ENCODE data around the gene VMAC.
A peak's percentile ranks its signal among the peaks of the same experiment; 100 is the strongest.

VMAC gene

DNA sequence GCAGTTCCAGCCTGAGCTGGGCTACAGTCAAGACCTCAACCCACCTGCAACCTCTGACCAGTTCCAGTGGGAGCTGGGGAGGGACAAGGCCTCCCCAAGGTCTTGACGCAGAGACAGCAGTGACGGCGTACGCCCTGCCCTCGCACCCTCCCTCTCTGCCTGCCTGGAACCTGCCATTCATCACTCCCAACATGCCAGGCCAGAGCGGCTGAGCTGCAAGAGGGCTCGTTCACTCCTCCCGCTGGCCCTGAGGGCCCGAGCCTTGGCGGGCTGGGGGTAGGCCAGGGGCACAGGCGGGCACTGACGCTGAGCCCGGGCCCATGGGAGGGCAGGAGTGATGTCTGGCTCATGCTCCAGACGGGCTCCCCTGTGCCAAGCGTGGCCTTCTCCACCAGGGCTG is 9.3 kb upstream of the VMAC start:
- peaks cover 5 to 23% of the 10 kb centered on the region in 2 donors for H3K36me3 ChIP-seq (ENCODE audit: control insufficient read depth in 1 of 2, insufficient read depth in 2 of 2, low read length in 2 of 2)

DNA sequence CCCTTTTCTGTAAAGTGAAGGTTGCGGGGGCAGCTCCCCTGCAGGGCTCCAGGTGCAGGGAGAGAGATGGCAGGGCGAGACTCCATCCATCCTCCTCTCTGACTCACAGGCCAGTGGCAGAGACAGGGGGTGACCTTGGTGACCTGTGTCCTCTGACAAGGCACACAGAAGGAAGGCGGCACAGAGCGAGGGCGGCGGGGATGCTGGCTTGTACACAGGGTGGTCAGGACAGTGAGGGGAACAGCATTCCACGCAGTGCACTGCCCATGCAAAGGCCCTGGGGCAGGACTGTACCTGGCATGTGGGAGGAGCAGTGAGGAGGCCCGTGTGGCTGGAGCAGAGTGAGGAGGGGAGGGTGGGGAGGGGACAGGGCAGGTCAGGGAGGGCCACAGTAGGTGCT is 8.8 kb upstream of the VMAC start:
- Histone ChIP-seq H3K27ac (ENCODE audit: low read depth, low read length) (no peak overlapping the region), H3K9ac (ENCODE audit: low read depth in 1 of 2, low read length in 2 of 2) (no peak overlapping the region), H3K9me3 (ENCODE audit: control insufficient read depth in 1 of 2, low read length in 2 of 2) (no peaks in the 10 kb centered on the region), H3K4me1 (ENCODE audit: control insufficient read depth in 1 of 2, insufficient read depth in 2 of 2, low read length in 2 of 2) (no peaks in the 10 kb centered on the region), H3K4me3 (ENCODE audit: low read depth in 1 of 2, low read length in 2 of 2) (no peak overlapping the region), H3K36me3 (ENCODE audit: control insufficient read depth in 1 of 2, insufficient read depth in 2 of 2, low read length in 2 of 2) (peaks cover 5 to 24% of the 10 kb centered on the region in 2 donors), H3K27me3 (ENCODE audit: control insufficient read depth in 1 of 2, insufficient read depth in 2 of 2, low read length in 2 of 2) (peaks cover 0 to 5% of the 10 kb centered on the region in 2 donors)

More for the DNA sequence above, 9.3 kb upstream of the VMAC start:
- H3K9ac ChIP-seq (ENCODE audit: low read depth in 1 of 2, low read length in 2 of 2), result no peak overlapping the region
- no peak overlapping the region for H3K4me3 ChIP-seq (ENCODE audit: low read depth in 1 of 2, low read length in 2 of 2)
- peaks cover 0 to 5% of the 10 kb centered on the region in 2 donors for H3K27me3 ChIP-seq (ENCODE audit: control insufficient read depth in 1 of 2, insufficient read depth in 2 of 2, low read length in 2 of 2)
- no peaks in the 10 kb centered on the region for H3K9me3 ChIP-seq (ENCODE audit: control insufficient read depth in 1 of 2, low read length in 2 of 2)
- H3K27ac ChIP-seq (ENCODE audit: low read depth, low read length), result no peak overlapping the region
- no peaks in the 10 kb centered on the region for H3K4me1 ChIP-seq (ENCODE audit: control insufficient read depth in 1 of 2, insufficient read depth in 2 of 2, low read length in 2 of 2)

DNA sequence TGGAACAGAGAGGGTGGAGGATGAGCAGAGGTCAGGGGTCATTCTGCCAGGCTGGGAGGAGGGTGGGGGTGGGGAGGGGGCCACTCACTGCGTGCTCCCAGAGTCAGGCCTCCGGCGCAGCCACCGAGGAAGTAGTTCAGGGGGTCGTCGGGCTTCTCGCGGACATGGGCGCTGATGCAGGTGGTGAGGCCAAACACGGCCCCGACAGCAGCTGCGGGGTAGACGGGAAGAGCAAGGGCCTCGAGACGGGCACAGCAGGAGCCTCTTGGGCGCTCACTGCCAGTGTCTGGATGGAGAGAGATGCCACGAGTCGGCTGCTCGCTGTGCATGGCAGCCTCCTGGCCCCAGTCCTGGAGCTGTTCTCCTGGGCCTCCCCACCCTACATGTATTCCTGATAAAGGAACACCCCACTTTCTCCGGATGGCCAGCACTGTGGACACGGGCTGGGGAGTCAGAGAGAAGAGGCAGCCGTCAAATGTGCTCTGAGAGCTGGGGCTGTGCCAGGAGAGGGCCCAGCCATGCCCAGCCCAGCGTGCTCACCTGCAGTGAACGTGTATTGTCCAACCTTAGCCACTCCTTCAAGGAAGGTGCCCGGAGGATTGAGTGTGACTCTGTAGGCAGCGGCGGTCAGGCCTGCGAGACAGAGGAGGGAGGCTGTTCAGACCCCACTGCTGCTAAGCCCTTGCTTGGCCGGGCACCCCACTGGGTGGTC is 8.2 kb upstream of the VMAC start:
- H3K9me3 ChIP-seq (ENCODE audit: control insufficient read depth in 1 of 2, low read length in 2 of 2), result no peaks in the 10 kb centered on the region
- H3K36me3 ChIP-seq (ENCODE audit: control insufficient read depth in 1 of 2, insufficient read depth in 2 of 2, low read length in 2 of 2), result peaks cover 5 to 24% of the 10 kb centered on the region in 2 donors
- H3K27me3 ChIP-seq (ENCODE audit: control insufficient read depth in 1 of 2, insufficient read depth in 2 of 2, low read length in 2 of 2), result peaks cover 0 to 5% of the 10 kb centered on the region in 2 donors
- no peaks in the 10 kb centered on the region for H3K4me1 ChIP-seq (ENCODE audit: control insufficient read depth in 1 of 2, insufficient read depth in 2 of 2, low read length in 2 of 2)
- no peak overlapping the region for H3K4me3 ChIP-seq (ENCODE audit: low read depth in 1 of 2, low read length in 2 of 2)
- no peak overlapping the region for H3K9ac ChIP-seq (ENCODE audit: low read depth in 1 of 2, low read length in 2 of 2)
- no peak overlapping the region for H3K27ac ChIP-seq (ENCODE audit: low read depth, low read length)

DNA sequence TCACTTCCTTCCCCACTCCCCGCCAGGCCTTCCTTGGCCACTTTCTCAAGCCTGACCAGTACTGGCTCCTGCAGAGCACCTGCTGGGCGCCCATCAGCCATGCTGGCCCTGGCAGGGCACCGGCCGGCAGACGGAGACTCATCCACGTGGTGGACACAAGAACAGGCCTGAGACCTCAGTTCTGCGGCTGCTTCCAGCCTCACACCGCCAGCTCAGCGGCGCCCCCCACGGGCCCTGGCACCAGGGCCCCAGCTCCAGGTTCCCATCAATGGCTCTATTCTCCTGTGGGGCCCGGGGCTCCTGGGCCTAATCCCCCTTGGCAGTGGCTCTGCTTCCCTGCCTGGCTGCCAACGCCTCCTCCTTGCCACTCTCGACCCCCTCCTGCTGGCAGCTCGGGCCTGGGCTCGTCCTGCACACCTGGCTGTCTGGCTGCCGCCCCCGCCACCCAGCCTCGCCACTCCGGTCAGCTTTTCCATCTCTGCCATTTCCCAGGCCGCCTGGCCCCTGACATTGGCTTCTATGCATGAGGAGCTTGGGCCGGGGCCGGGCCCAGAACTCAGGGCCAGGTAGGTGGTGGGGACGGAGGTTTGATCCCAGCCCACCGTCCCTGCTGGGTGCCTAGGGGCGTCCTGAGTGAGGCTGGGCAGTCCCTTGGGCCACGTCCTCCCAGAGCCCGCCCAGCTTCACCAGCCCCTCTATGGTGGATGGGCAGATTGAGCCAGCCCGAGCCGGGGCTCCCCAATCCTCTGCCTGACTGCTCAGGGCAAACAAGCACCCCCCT is 7.3 kb upstream of the VMAC start:
- H3K4me3 ChIP-seq (ENCODE audit: low read depth in 1 of 2, low read length in 2 of 2), result no peak overlapping the region
- peaks cover 0 to 3% of the 10 kb centered on the region in 2 donors for H3K4me1 ChIP-seq (ENCODE audit: control insufficient read depth in 1 of 2, insufficient read depth in 2 of 2, low read length in 2 of 2)
- peaks cover 5 to 24% of the 10 kb centered on the region in 2 donors for H3K36me3 ChIP-seq (ENCODE audit: control insufficient read depth in 1 of 2, insufficient read depth in 2 of 2, low read length in 2 of 2)
- no peak overlapping the region for H3K9ac ChIP-seq (ENCODE audit: low read depth in 1 of 2, low read length in 2 of 2)
- no peaks in the 10 kb centered on the region for H3K9me3 ChIP-seq (ENCODE audit: control insufficient read depth in 1 of 2, low read length in 2 of 2)
- no peak overlapping the region for H3K27ac ChIP-seq (ENCODE audit: low read depth, low read length)
- peaks cover 0 to under 1% of the 10 kb centered on the region in 2 donors for H3K27me3 ChIP-seq (ENCODE audit: control insufficient read depth in 1 of 2, insufficient read depth in 2 of 2, low read length in 2 of 2)

DNA sequence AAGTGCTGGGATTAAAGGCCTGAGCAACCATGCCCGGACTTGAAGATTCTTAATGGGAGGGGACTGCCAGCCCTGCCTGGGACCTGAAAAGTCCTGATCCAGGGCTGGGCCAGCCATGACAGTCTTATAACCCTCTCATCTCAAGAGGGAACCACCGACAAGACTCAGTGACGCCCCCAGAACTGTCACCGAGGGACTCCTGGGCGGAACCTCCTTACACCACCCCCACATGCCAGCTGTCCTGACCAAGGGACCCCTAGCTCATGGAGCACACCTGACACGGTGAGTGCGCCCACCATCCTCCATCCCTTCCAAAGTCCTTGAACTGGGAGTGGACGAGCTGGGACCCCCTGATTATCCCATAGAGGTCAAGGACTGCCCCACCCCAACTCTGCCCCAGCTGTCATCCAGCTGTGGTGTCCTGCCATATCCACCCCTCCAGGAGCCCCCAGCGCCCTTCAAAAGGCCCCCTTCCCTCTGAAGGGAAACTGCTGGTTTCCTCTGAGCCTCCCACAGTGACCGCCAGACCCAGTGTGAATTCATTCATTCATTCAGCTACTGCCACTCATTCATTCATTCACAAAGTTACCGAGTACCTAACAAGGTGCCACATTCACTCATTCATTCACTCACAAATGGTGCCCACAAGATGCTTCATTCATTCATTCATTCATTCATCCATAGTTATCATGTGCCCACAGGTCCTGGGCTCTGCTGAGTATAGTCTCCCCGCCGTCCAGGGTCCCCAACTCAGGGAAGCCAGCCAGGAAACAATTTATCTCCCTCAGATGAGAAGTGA is 4.7 kb upstream of the VMAC start:
- H3K27me3 ChIP-seq (ENCODE audit: control insufficient read depth in 1 of 2, insufficient read depth in 2 of 2, low read length in 2 of 2), result no peaks in the 10 kb centered on the region
- H3K4me1 ChIP-seq (ENCODE audit: control insufficient read depth in 1 of 2, insufficient read depth in 2 of 2, low read length in 2 of 2), result peaks cover 0 to 13% of the 10 kb centered on the region in 2 donors
- peaks cover 5 to 24% of the 10 kb centered on the region in 2 donors for H3K36me3 ChIP-seq (ENCODE audit: control insufficient read depth in 1 of 2, insufficient read depth in 2 of 2, low read length in 2 of 2)
- no peak overlapping the region for H3K4me3 ChIP-seq (ENCODE audit: low read depth in 1 of 2, low read length in 2 of 2)
- H3K9ac ChIP-seq (ENCODE audit: low read depth in 1 of 2, low read length in 2 of 2), result no peak overlapping the region
- H3K9me3 ChIP-seq (ENCODE audit: control insufficient read depth in 1 of 2, low read length in 2 of 2), result no peaks in the 10 kb centered on the region
- H3K27ac ChIP-seq (ENCODE audit: low read depth, low read length), result no peak overlapping the region

DNA sequence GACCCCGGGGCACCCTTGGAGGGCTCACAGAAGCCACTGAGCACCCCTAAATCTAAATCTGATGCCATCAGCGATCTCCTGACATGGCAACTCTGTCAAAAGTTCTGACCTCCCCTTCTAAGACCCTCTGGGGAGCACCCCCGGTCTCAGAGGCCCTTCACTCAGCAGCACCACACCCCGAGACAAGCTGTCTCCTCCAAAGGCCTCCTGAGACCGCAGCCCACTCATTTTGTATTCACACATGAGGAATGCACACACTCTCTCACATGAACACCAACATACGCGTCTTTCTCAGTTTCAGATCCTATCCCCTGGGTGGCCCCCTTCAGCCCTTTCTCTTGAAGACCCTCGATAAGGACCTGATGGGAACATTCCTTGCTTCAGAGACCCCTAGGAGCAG is 3.7 kb upstream of the VMAC start:
- H3K36me3 ChIP-seq (ENCODE audit: control insufficient read depth in 1 of 2, insufficient read depth in 2 of 2, low read length in 2 of 2), result peaks cover 0 to 14% of the 10 kb centered on the region in 2 donors
- H3K4me3 ChIP-seq (ENCODE audit: low read depth in 1 of 2, low read length in 2 of 2), result no peak overlapping the region
- H3K27ac ChIP-seq (ENCODE audit: low read depth, low read length), result no peak overlapping the region
- H3K4me1 ChIP-seq (ENCODE audit: control insufficient read depth in 1 of 2, insufficient read depth in 2 of 2, low read length in 2 of 2), result peaks cover 0 to 22% of the 10 kb centered on the region in 2 donors
- no peaks in the 10 kb centered on the region for H3K27me3 ChIP-seq (ENCODE audit: control insufficient read depth in 1 of 2, insufficient read depth in 2 of 2, low read length in 2 of 2)
- H3K9me3 ChIP-seq (ENCODE audit: control insufficient read depth in 1 of 2, low read length in 2 of 2), result no peaks in the 10 kb centered on the region
- H3K9ac ChIP-seq (ENCODE audit: low read depth in 1 of 2, low read length in 2 of 2), result no peak overlapping the region

DNA sequence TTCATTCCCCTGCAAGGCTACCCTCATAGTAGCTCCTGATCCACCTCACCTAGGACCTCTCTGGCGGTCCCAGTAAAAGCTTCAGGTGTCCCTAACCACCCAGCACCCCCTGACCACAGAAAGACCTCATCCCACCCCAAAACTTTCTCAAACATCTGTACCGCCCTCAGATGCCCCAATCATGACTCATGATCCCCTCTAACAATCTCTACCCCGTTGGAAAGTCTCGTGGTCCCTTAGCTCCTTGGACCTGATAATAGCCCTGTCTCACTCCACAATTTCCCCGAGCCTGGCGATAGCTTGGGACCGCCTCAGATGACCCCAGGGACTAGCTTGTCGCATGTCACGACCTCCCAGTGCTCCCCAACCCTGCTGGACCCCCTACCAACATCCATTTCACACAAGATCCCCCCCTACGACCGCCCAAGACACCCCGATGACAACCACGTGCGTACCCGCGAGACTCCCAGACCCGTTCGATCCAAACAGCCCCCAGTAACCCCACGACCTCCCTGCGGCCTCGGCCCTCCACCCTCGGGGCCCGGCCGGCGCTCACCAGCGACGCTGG is 1.5 kb upstream of the VMAC start:
- peak overlapping the region; percentile 88 to 91 for H3K9ac ChIP-seq (ENCODE audit: low read depth in 1 of 2, low read length in 2 of 2)
- H3K27ac ChIP-seq (ENCODE audit: low read depth, low read length), result peak overlapping the region; percentile 87
- no peaks in the 10 kb centered on the region for H3K27me3 ChIP-seq (ENCODE audit: control insufficient read depth in 1 of 2, insufficient read depth in 2 of 2, low read length in 2 of 2)
- no peaks in the 10 kb centered on the region for H3K9me3 ChIP-seq (ENCODE audit: control insufficient read depth in 1 of 2, low read length in 2 of 2)
- H3K36me3 ChIP-seq (ENCODE audit: control insufficient read depth in 1 of 2, insufficient read depth in 2 of 2, low read length in 2 of 2), result peaks cover 0 to 4% of the 10 kb centered on the region in 2 donors
- peak overlapping the region; percentile 84 to 91 for H3K4me3 ChIP-seq (ENCODE audit: low read depth in 1 of 2, low read length in 2 of 2)
- peaks cover 0 to 22% of the 10 kb centered on the region in 2 donors for H3K4me1 ChIP-seq (ENCODE audit: control insufficient read depth in 1 of 2, insufficient read depth in 2 of 2, low read length in 2 of 2)

DNA sequence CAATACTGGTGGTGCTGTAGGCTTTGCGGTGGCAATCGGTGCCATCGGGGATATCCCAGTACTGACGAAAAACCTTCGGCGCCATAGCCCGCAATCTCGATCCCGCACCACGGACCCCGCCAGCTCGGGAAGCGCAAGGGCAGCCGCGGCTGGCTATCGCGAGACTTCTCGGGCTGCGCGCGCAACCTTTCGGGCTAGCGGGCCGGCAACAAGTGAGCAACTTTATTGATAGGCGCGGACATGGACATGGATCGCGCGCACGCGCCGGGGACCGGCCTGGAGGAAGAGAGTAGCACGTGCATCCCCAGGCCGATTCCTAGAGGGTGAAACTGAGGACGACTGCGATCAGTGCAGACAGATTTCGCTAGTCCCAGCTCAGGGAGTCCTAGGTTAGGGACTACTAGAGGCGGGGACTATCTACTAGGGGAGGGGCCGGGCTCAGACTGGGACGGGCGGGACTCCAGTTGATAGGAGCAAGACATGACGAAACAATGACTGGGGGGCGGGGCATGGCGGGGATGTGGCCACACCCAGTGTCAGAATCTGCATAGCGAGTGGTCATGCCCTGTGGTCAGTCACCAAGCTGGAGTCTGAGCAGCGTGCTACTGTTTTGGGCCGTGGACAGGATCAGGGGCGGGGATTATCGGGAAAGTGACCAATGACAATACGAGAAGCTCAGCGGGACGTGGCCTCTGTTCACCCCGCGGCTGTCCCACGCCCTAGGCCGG is 884 bp upstream of the VMAC start, which contains the start of gene NDUFA11:
NDUFA11 (minus strand) TSS at position 167 of the 728 bp plus-strand sequence; CDS start at position 85, 82 bp downstream.
- peaks cover 0 to 22% of the 10 kb centered on the region in 2 donors for H3K4me1 ChIP-seq (ENCODE audit: control insufficient read depth in 1 of 2, insufficient read depth in 2 of 2, low read length in 2 of 2)
- H3K27me3 ChIP-seq (ENCODE audit: control insufficient read depth in 1 of 2, insufficient read depth in 2 of 2, low read length in 2 of 2), result no peaks in the 10 kb centered on the region
- H3K9me3 ChIP-seq (ENCODE audit: control insufficient read depth in 1 of 2, low read length in 2 of 2), result no peaks in the 10 kb centered on the region
- H3K36me3 ChIP-seq (ENCODE audit: control insufficient read depth in 1 of 2, insufficient read depth in 2 of 2, low read length in 2 of 2), result peaks cover 0 to 4% of the 10 kb centered on the region in 2 donors
- H3K4me3 ChIP-seq (ENCODE audit: low read depth in 1 of 2, low read length in 2 of 2), result peak within 1 kb of the TSS; percentile 84 to 91
- peak within 1 kb of the TSS; percentile 88 to 91 for H3K9ac ChIP-seq (ENCODE audit: low read depth in 1 of 2, low read length in 2 of 2)
- H3K27ac ChIP-seq (ENCODE audit: low read depth, low read length), result peak within 1 kb of the TSS; percentile 87

DNA sequence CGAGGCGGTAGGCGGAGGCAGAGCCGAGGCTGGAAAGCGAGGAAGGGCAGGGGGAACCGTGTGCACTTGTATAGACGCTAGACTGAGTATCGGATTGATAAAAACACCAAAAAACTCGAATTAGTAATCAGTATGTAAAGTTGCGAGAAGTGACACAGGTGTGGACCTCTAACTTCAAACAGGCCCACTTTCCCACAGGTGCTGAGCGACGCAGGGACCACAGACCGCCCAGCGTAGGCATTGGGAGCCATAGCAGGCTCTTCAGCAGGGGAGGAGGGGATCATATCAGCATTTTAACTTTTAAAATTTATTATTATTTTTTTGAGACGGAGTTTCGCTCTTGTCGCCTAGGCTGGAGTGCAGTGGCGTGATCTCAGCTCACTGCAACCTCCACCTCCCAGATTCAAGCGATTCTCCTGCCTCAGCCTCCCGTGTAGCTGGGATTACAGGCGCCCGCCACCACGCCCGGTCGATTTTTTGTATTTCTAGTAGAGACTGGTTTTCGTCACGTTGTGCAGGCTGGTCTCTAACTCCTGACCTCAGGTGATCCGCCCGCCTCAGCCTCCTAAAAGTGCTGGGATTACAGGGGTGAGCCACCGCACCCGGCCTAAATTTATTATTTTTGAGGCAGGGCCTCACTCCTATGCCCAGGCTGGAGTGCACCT is 574 bp downstream of the VMAC start:
- Histone ChIP-seq H3K9ac (ENCODE audit: low read depth in 1 of 2, low read length in 2 of 2) (peak overlapping the region; percentile 77 to 85), H3K4me3 (ENCODE audit: low read depth in 1 of 2, low read length in 2 of 2) (peak overlapping the region; percentile 90 to 96), H3K9me3 (ENCODE audit: control insufficient read depth in 1 of 2, low read length in 2 of 2) (no peaks in the 10 kb centered on the region), H3K36me3 (ENCODE audit: control insufficient read depth in 1 of 2, insufficient read depth in 2 of 2, low read length in 2 of 2) (peaks cover 0 to 15% of the 10 kb centered on the region in 2 donors), H3K27ac (ENCODE audit: low read depth, low read length) (peak overlapping the region; percentile 68), H3K27me3 (ENCODE audit: control insufficient read depth in 1 of 2, insufficient read depth in 2 of 2, low read length in 2 of 2) (no peaks in the 10 kb centered on the region), H3K4me1 (ENCODE audit: control insufficient read depth in 1 of 2, insufficient read depth in 2 of 2, low read length in 2 of 2) (peaks cover 0 to 22% of the 10 kb centered on the region in 2 donors)

Data from duodenal mucosa (tissue), 2 donors.